Nephron (organoid): Measurements from ENCODE around the gene STAG3.
A peak's percentile ranks its signal among the peaks of the same experiment; 100 is the strongest.
"Not testable (repeated sequence)": the region's sequence is repeated elsewhere in the genome, so short reads cannot be mapped to it uniquely, and the experiment has no call there.

Source experiments
- H3K27ac Mint-ChIP-seq, 3 experiments: 2 replicates each; pipeline ENCODE4 v1.8.0; 2020; ENCODE audit warnings: mixed read lengths in 3 of 3, mild to moderate bottlenecking in 2 of 3, moderate library complexity in 1 of 3
- H3K27me3 Mint-ChIP-seq: 2 replicates; pipeline ENCODE4 v1.8.0; 2021; ENCODE audit warnings: low read depth, mild to moderate bottlenecking, moderate library complexity, mixed read lengths
- H3K36me3 Mint-ChIP-seq: 2 replicates; pipeline ENCODE4 v1.8.0; 2020; ENCODE audit warnings: low read depth, mixed read lengths
- H3K4me1 Mint-ChIP-seq: 2 replicates; pipeline ENCODE4 v1.8.0; 2020; ENCODE audit warnings: mixed read lengths
- H3K4me3 Mint-ChIP-seq, 3 experiments: 2 replicates each; pipeline ENCODE4 v1.8.0; 2020; ENCODE audit warnings: mild to moderate bottlenecking in 3 of 3, mixed read lengths in 3 of 3, moderate library complexity in 2 of 3
- H3K9me3 Mint-ChIP-seq: 2 replicates; pipeline ENCODE4 v1.8.0; 2020; ENCODE audit warnings: mixed read lengths
- CTCF ChIP-seq, 3 experiments: fragments of 200-600 bp; sonication (generic); IDR thresholded peaks; one replicate each; pipeline ENCODE4 v1.5.0; 2021; ENCODE audit warnings: antibody characterized with exemption in 3 of 3; ENCODE audit not compliant: unreplicated experiment in 3 of 3

The STAG3 gene

DNA sequence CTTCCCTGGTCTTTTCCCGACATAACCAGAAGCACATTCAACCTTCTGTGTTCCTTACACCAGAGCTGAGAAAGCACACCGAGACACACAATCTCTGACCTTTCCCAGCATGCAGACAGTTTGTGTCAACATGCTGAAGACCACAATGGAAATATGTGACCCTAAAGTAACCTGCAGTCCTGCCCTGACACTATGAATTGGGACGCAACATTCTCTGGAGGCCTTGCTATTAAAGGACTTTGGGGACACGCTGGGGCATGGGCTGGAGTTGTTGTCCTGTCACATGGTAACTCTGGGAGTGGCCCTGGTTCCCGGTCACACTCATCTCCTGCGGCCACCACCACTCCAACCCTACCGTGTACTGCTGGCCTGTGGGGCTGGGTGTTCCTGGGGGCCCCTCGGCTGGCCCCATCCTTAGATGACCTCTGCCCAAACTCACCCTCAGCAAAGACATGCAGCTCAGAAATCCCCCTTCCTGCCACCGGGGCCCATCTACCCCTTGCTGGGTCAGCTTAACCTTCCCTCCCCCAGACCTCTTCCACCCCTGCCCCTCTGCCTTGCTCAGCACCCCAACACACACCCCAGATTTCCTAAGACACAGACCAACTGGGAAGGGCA is 67.4 kb downstream of the STAG3 start:
- H3K36me3 Mint-ChIP-seq, H3K9me3 Mint-ChIP-seq, H3K4me3 Mint-ChIP-seq, H3K27me3 Mint-ChIP-seq: not testable (repeated sequence)
- Mint-ChIP-seq H3K4me1 (peaks cover 39% of the 10 kb centered on the region), H3K27ac (peak overlapping the region; percentile 38 to 64 (median 50))

DNA sequence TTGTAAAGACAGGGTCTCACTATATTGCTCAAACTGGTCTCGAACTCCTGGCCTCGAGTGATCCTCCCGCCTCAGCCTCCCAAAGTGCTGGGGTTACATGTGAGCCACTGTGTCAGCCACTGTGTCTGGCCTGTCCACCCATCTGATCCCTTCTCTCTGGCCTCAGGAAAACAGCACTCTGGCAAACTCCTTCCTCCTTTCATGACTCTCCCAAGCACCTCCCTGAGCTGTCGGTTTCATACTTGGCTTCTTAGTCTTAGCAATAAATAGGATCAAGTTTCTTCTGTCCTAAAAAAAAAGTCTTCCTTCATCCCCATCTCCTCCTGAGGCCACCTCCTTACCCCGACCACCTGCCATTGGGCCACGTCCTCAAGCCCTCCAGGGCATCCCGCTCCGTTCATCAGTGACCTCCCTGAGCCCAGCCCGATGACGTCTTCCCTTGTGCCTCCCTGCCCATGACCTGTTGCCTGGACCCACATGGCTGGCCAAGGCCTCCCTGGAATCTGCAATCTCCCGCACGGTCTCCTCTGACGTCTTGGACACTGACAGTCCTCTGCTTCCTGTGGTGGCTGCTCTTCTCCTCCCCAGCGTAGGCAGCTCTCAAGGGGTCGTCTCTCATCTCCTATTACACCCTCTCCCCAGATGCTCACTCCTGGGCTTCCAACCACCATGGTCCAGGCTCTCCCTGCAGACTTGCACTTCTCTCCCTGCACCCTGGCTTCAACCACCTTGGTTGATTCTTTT is 68.6 kb downstream of the STAG3 start:
- peak overlapping the region; percentile 53 to 90 (median 85) for H3K27ac Mint-ChIP-seq
- not testable (repeated sequence) for H3K36me3 Mint-ChIP-seq, H3K4me3 Mint-ChIP-seq, H3K9me3 Mint-ChIP-seq, H3K27me3 Mint-ChIP-seq
- H3K4me1 Mint-ChIP-seq: peaks cover 39% of the 10 kb centered on the region

GRCh38 chr7:100246865-100247137 is 69.1 kb downstream of the STAG3 start:
- not testable (repeated sequence) for H3K4me3 Mint-ChIP-seq, H3K36me3 Mint-ChIP-seq, H3K9me3 Mint-ChIP-seq, H3K27me3 Mint-ChIP-seq
- peak overlapping the region in 2 of 3 experiments; percentile 85 to 95 for H3K27ac Mint-ChIP-seq
- peaks cover 39% of the 10 kb centered on the region for H3K4me1 Mint-ChIP-seq

DNA sequence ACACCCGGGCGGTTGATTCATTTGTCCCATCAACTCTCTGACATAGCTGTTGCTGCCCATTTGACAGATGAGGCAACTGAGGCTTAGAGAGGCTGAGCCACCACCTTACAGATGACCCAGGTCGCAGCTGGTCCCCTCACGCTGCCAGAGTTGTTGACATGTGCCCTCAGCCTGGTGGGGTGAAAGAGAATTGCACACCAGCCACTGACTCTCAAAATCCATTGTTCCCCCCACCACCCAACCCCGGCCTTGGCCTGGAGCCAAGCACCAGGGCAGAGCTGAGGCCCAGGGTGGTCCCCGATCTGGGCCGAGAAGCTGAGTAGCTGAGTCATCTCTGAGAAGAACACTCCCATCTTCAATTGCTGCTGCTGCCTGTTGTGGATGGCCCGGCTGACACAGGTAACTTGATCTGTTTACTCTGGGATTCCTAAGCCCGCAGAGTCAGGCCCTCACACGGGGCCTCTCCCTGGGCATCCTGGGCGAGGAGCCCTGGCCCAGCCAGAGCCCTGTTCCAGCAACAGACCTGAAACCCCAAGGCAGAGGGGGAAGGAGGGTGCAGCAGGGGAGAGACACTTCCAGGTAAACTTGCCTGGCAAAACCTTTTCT is 69.5 kb downstream of the STAG3 start:
- TF ChIP-seq CTCF (IDR thresholded peaks at IDR 0.05; ENCODE audit: unreplicated experiment in 3 of 3): no peak
- Mint-ChIP-seq H3K27ac (peak overlapping the region; percentile 84 to 95 (median 85)), H3K9me3 (no peaks in the 10 kb centered on the region), H3K4me1 (peaks cover 39% of the 10 kb centered on the region), H3K27me3 (no peaks in the 10 kb centered on the region), H3K4me3 (peak overlapping the region in 1 of 3 experiments; percentile 46), H3K36me3 (no peaks in the 10 kb centered on the region)

DNA sequence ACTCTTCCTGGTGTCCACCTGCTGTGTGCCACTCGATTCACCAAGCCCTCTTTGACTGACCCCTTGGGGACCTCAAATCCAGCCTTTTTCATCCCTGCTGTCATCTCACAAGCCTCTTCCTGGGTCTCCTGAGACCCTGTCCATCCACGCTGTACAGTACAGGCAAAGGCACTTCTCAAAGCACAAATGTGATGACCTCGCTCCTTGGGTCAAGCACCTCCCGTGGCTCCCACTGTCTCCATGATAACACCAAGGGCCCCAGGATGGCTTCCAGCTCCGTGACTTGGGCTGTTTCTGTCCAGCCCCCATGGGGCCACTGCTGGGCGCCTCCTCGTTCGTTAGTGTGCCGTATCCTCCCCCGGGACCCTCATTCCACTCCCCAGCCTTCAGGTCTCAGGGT is 70.8 kb downstream of the STAG3 start:
- no peak overlapping the region for H3K4me3 Mint-ChIP-seq
- no peaks in the 10 kb centered on the region for H3K36me3 Mint-ChIP-seq
- peaks cover 37% of the 10 kb centered on the region for H3K4me1 Mint-ChIP-seq
- H3K27me3 Mint-ChIP-seq: no peaks in the 10 kb centered on the region
- no peaks in the 10 kb centered on the region for H3K9me3 Mint-ChIP-seq
- no peak for TF ChIP-seq CTCF (IDR thresholded peaks at IDR 0.05; ENCODE audit: unreplicated experiment in 3 of 3)
- H3K27ac Mint-ChIP-seq: peak overlapping the region; percentile 45 to 89 (median 74)

DNA sequence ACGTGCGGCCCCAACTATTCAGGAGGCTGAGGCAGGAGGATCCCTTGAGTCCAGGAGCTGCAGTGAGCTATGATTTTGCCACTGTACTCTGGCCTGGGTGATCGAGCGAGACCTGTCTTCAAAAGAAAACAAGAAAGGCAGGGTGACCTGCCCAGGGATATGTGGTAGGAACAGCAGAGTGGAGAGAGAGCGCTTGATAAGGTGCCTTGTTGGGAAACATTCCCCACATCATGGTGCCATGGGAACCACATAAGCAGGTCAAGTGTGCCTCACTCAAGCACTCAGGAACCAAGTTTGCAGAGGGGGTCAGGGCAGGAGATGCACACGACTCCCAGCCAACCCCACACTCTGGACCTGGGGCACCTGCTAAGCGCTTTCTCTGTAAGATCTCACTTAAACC is 79.3 kb downstream of the STAG3 start:
- H3K4me3 Mint-ChIP-seq: no peak overlapping the region
- no peak for TF ChIP-seq CTCF (IDR thresholded peaks at IDR 0.05; ENCODE audit: unreplicated experiment in 3 of 3)
- no peaks in the 10 kb centered on the region for H3K27me3 Mint-ChIP-seq
- no peaks in the 10 kb centered on the region for H3K9me3 Mint-ChIP-seq
- peaks cover 2% of the 10 kb centered on the region for H3K36me3 Mint-ChIP-seq
- H3K4me1 Mint-ChIP-seq: no peaks in the 10 kb centered on the region
- H3K27ac Mint-ChIP-seq: no peak overlapping the region

GRCh38 chr7:100259984-100260383 is 82.3 kb downstream of the STAG3 start:
- not testable (repeated sequence) for H3K4me1 Mint-ChIP-seq, H3K4me3 Mint-ChIP-seq, H3K27me3 Mint-ChIP-seq, H3K27ac Mint-ChIP-seq, H3K36me3 Mint-ChIP-seq, H3K9me3 Mint-ChIP-seq

- H3K4me3 Mint-ChIP-seq, H3K27ac Mint-ChIP-seq, H3K36me3 Mint-ChIP-seq, H3K9me3 Mint-ChIP-seq, H3K27me3 Mint-ChIP-seq: not testable (repeated sequence)
- peaks cover 12% of the 10 kb centered on the region for H3K4me1 Mint-ChIP-seq
Observed at GRCh38 chr7:100262896-100263295, 85.2 kb downstream of the STAG3 start.
